GM12891 (cell line): ENCODE data around the gene PDLIM1.
"Not testable (repeated sequence)": the region's sequence is repeated elsewhere in the genome, so short reads cannot be mapped to it uniquely, and the experiment has no call there.

ENCODE experiments used
- DNase-seq: peaks from one replicate; pipeline ENCODE4 v3.0.0; 2011; ENCODE audit warnings: low spot score; ENCODE audit not compliant: insufficient read length
- FAIRE-seq: peaks from 2 replicates; lab custom pipeline; 2011; peaks lifted over from hg19 to GRCh38; lab: Jason Lieb, UNC
- PAX5 ChIP-seq: IDR thresholded peaks from 2 replicates; pipeline ENCODE4 v1.6.1; 2011; ENCODE audit warnings: low read length, moderate library complexity, mild to moderate bottlenecking; ENCODE audit not compliant: insufficient read depth, severe bottlenecking
- POLR2A ChIP-seq: IDR thresholded peaks from 2 replicates; pipeline ENCODE4 v1.6.1; 2011; ENCODE audit warnings: low read depth, low read length, control low read depth
- POLR2AphosphoS5 ChIP-seq: IDR thresholded peaks from 2 replicates; pipeline ENCODE4 v1.6.1; 2011; ENCODE audit warnings: low read depth, low read length, control low read depth
- POU2F2 ChIP-seq: IDR thresholded peaks from 2 replicates; pipeline ENCODE4 v1.6.1; 2011; ENCODE audit warnings: low read depth, mild to moderate bottlenecking, control low read depth, low read length, moderate library complexity
- SPI1 ChIP-seq: IDR thresholded peaks from 2 replicates; pipeline ENCODE4 v1.6.1; 2011; ENCODE audit warnings: low read depth, low read length, control low read depth
- TAF1 ChIP-seq: IDR thresholded peaks from 2 replicates; pipeline ENCODE4 v1.6.1; 2011; ENCODE audit warnings: low read depth, low read length, control low read depth

PDLIM1 gene

GRCh38 chr10:95247200-95247880, 43.5 kb downstream of the PDLIM1 start:
- TF ChIP-seq TAF1: no peak
- FAIRE-seq (no peak), DNase-seq (no peak)

- DNase-seq: no peak
- FAIRE-seq: peak; percentile 80
These were observed 44.2 kb downstream of the PDLIM1 start for GRCh38 chr10:95246582-95247051.

GRCh38 chr10:95245425-95246055, 45.3 kb downstream of the PDLIM1 start:
- TF ChIP-seq POLR2AphosphoS5 (no peak; the same call in 1 of the 2 replicates), SPI1 (peak; percentile 19; the same call in 1 of the 2 replicates), POLR2A (no peak)
- FAIRE-seq (peak; percentile 96), DNase-seq (no peak)

More at GRCh38 chr10:95246582-95247051, 44.2 kb downstream of the PDLIM1 start:
- no peak for TF ChIP-seq SPI1
- 0 out of 2 replicates have a peak, but pooled peaks have one; percentile 54 for TF ChIP-seq POU2F2
- no peak for TF ChIP-seq PAX5

- FAIRE-seq: no peak
- no peak for DNase-seq
- no peak for TF ChIP-seq TAF1
- TF ChIP-seq POU2F2: no peak
- TF ChIP-seq PAX5: no peak
- TF ChIP-seq SPI1: no peak
- no peak for TF ChIP-seq POLR2AphosphoS5
- TF ChIP-seq POLR2A: no peak
These were observed 46.7 kb downstream of the PDLIM1 start for GRCh38 chr10:95244152-95244551.

GRCh38 chr10:95243318-95243617, 47.5 kb downstream of the PDLIM1 start:
- FAIRE-seq (no peak), DNase-seq (no peak)
- no peak for TF ChIP-seq POU2F2
- TF ChIP-seq TAF1: no peak
- TF ChIP-seq POLR2A: no peak
- no peak for TF ChIP-seq PAX5
- no peak for TF ChIP-seq SPI1
- no peak for TF ChIP-seq POLR2AphosphoS5

- DNase-seq (no peak), FAIRE-seq (no peak)
- TF ChIP-seq POU2F2: no peak
These were observed 48.1 kb downstream of the PDLIM1 start for GRCh38 chr10:95242581-95243317.

GRCh38 chr10:95241533-95241932, 49.3 kb downstream of the PDLIM1 start:
- FAIRE-seq (no peak), DNase-seq (no peak)
- TF ChIP-seq POU2F2 (no peak), POLR2A (peak; percentile 16; the same call in 1 of the 2 replicates)

GRCh38 chr10:95240811-95241210, 50.0 kb downstream of the PDLIM1 start:
- TF ChIP-seq POLR2A (no peak), POU2F2 (no peak), POLR2AphosphoS5 (no peak), TAF1 (no peak), PAX5 (no peak), SPI1 (no peak)
- DNase-seq (no peak), FAIRE-seq (no peak)

GRCh38 chr10:95240096-95240495, 50.7 kb downstream of the PDLIM1 start:
- not testable (repeated sequence) for FAIRE-seq, DNase-seq

GRCh38 chr10:95237376-95238170, 53.2 kb downstream of the PDLIM1 start:
- FAIRE-seq: peak; percentile 41
- TF ChIP-seq TAF1 (no peak), POU2F2 (no peak), POLR2A (no peak), POLR2AphosphoS5 (no peak; the same call in 1 of the 2 replicates), PAX5 (no peak), SPI1 (no peak)
- DNase-seq: no peak
